ENCODE results near the gene HRH4.

Gene HRH4

GRCh38 chr18:24465486-24465885, 5.0 kb downstream of the HRH4 start:
- DNase-seq (ENCODE audit: low read depth): no peak

- no peak for DNase-seq (ENCODE audit: low read depth)
Observed at GRCh38 chr18:24466771-24467170, 6.3 kb downstream of the HRH4 start.

- DNase-seq (ENCODE audit: low read depth): no peak
Observed at GRCh38 chr18:24470022-24470618, 9.7 kb downstream of the HRH4 start.

- no peak for DNase-seq (ENCODE audit: low read depth)
Observed at GRCh38 chr18:24470805-24471204, 10.4 kb downstream of the HRH4 start.

- no peak for DNase-seq (ENCODE audit: low read depth)
Observed at GRCh38 chr18:24472591-24472990, 12.2 kb downstream of the HRH4 start.

GRCh38 chr18:24474406-24474805, 14.0 kb downstream of the HRH4 start:
- no peak for DNase-seq (ENCODE audit: low read depth)

GRCh38 chr18:24475926-24476589, 15.6 kb downstream of the HRH4 start:
- no peak for DNase-seq (ENCODE audit: low read depth)

GRCh38 chr18:24479371-24479770, 18.9 kb downstream of the HRH4 start:
- no peak for DNase-seq (ENCODE audit: low read depth)

- DNase-seq (ENCODE audit: low read depth): no peak
Observed at GRCh38 chr18:24482821-24483220, 22.4 kb downstream of the HRH4 start.

- DNase-seq (ENCODE audit: low read depth): no peak
Observed at GRCh38 chr18:24485681-24486080, 25.2 kb downstream of the HRH4 start.

GRCh38 chr18:24486684-24487083, 26.2 kb downstream of the HRH4 start:
- DNase-seq (ENCODE audit: low read depth): no peak

- DNase-seq (ENCODE audit: low read depth): no peak
Observed at GRCh38 chr18:24488824-24489493, 28.5 kb downstream of the HRH4 start.

GRCh38 chr18:24490539-24490938, 30.1 kb downstream of the HRH4 start:
- DNase-seq (ENCODE audit: low read depth): no peak

- no peak for DNase-seq (ENCODE audit: low read depth)
Observed at GRCh38 chr18:24491927-24492834, 31.7 kb downstream of the HRH4 start.

GRCh38 chr18:24494586-24494985, 34.1 kb downstream of the HRH4 start:
- DNase-seq (ENCODE audit: low read depth): no peak

GRCh38 chr18:24497031-24497754, 36.8 kb downstream of the HRH4 start:
- no peak for DNase-seq (ENCODE audit: low read depth)

GRCh38 chr18:24499814-24500213, 39.4 kb downstream of the HRH4 start:
- no peak for DNase-seq (ENCODE audit: low read depth)

- no peak for DNase-seq (ENCODE audit: low read depth)
Observed at GRCh38 chr18:24500217-24500616, 39.8 kb downstream of the HRH4 start.

GRCh38 chr18:24500766-24501165, 40.3 kb downstream of the HRH4 start:
- DNase-seq (ENCODE audit: low read depth): no peak

- DNase-seq (ENCODE audit: low read depth): no peak
Observed at GRCh38 chr18:24502667-24503523, 42.5 kb downstream of the HRH4 start.

GRCh38 chr18:24504401-24504800, 44.0 kb downstream of the HRH4 start:
- DNase-seq (ENCODE audit: low read depth): no peak

Data from stimulated activated CD8-positive, alpha-beta memory T cell treated with anti-CD3 and anti-CD28 coated beads, Interleukin-15, amount 100 ng/mL, for 24 hours (primary cell).